ENCODE data around the gene DAB2IP. TPM values are rescaled to one million over a fixed set of nuclear protein-coding genes. Genes with fewer than 3 reads are reported as not detected.

Gene DAB2IP
- total RNA-seq, 2 donors from 2014 or later: 0.06 to 0.18 TPM

DNA sequence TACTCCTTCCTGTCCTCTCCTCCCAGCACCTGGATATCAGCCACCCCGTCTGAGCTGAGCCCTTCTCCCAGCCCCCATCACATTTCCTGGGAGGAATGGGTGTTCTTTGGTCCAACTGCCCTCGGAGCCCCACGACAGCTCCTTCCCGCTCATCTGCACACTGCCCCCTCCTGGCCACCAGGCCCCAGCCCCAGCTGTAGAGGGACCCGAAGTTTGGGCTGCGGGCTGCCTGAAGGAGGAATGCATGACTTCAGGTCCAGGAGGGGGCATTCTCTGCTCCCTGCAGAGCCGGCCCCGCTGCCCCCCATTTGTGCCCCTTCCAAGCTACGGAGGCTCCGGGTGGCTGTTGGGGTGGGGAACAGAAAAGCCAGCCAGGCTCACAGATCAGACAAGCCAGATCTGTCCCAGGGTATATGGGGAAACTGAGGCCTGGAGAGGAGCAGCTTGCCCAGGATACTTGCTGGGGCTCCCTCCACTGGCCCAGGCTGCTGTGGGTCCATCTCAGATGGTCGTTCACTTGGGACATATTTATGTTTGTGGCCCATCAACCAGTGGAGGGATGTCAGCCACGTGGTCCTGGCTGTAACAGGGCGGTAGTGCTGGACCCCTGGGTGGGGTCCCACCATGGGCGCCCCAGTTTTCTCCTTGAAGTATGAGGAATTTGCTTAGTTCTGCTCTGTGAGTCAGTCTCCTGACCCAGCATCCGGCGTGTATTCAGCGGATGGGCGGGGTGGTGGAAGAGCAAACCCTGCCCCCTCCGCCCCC lies 33.1 kb downstream of the DAB2IP start:
- Mint-ChIP-seq H3K27ac (no peak overlapping the region), H3K9me3 (no peaks in the 10 kb centered on the region), H3K36me3 (no peaks in the 10 kb centered on the region)
- ATAC-seq: peak in 1 of 2 donors; percentile 61
- peak in 1 of 2 donors; percentile 51 for DNase-seq (ENCODE audit: low spot score in 2 of 2)

- ATAC-seq (no peak), DNase-seq (ENCODE audit: low spot score in 2 of 2) (no peak)
- no peak overlapping the region for H3K27ac Mint-ChIP-seq
- no peaks in the 10 kb centered on the region for H3K9me3 Mint-ChIP-seq
- H3K36me3 Mint-ChIP-seq: no peaks in the 10 kb centered on the region
Observed at GRCh38 chr9:121685146-121685794, 33.8 kb downstream of the DAB2IP start.

- no peaks in the 10 kb centered on the region for H3K36me3 Mint-ChIP-seq
- DNase-seq (ENCODE audit: low spot score in 2 of 2) (no peak), ATAC-seq (no peak)
- H3K27ac Mint-ChIP-seq: no peak overlapping the region
- no peaks in the 10 kb centered on the region for H3K9me3 Mint-ChIP-seq
Observed at GRCh38 chr9:121685795-121686377, 34.5 kb downstream of the DAB2IP start.

DNA sequence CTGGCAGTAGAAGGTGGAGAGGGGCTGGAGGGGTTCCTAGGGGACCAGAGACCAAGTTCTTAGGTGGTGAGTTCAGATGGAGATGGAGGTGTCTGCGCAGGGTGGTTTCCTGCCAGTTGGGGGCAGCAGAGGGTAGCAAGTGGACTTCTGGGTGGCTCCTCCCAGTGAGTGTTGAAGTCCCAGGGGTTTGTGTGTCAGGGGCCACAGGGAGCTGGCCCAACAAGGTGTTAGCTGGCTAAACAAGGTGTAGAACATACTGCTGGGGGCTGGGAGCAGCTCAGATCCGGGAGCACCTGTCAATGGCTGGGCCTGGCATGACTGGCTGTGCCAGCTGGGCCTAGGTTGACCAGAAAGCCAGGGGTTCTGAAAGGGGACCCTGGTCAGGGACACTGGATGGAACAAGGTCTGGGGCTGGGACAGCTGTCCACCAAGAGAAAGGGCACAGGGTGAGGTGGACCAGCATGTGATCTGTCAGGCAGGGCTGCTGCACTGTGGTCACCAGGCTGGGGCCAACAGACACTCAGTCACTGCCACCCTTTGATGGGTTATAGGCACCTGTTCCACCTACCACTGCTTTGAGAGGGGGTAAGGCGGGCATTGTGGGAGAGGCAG lies 35.6 kb downstream of the DAB2IP start:
- peak in 1 of 2 donors; percentile 82 for DNase-seq (ENCODE audit: low spot score in 2 of 2)
- no peaks in the 10 kb centered on the region for H3K9me3 Mint-ChIP-seq
- peak; percentile 83 to 85 for ATAC-seq
- H3K27ac Mint-ChIP-seq: peak overlapping the region in 1 of 2 donors; percentile 11
- no peaks in the 10 kb centered on the region for H3K36me3 Mint-ChIP-seq

GRCh38 chr9:121688146-121688680 lies 36.8 kb downstream of the DAB2IP start:
- Mint-ChIP-seq H3K27ac (no peak overlapping the region), H3K36me3 (no peaks in the 10 kb centered on the region), H3K9me3 (no peaks in the 10 kb centered on the region)
- ATAC-seq (no peak), DNase-seq (ENCODE audit: low spot score in 2 of 2) (no peak)

GRCh38 chr9:121688681-121689080 lies 37.2 kb downstream of the DAB2IP start:
- no peaks in the 10 kb centered on the region for H3K9me3 Mint-ChIP-seq

GRCh38 chr9:121689461-121690157 lies 38.2 kb downstream of the DAB2IP start:
- DNase-seq (ENCODE audit: low spot score in 2 of 2) (no peak), ATAC-seq (no peak)

More at GRCh38 chr9:121688681-121689080, 37.2 kb downstream of the DAB2IP start:
- DNase-seq (ENCODE audit: low spot score in 2 of 2): no peak
- H3K36me3 Mint-ChIP-seq: no peaks in the 10 kb centered on the region
- no peak for ATAC-seq
- H3K27ac Mint-ChIP-seq: no peak overlapping the region

DNA sequence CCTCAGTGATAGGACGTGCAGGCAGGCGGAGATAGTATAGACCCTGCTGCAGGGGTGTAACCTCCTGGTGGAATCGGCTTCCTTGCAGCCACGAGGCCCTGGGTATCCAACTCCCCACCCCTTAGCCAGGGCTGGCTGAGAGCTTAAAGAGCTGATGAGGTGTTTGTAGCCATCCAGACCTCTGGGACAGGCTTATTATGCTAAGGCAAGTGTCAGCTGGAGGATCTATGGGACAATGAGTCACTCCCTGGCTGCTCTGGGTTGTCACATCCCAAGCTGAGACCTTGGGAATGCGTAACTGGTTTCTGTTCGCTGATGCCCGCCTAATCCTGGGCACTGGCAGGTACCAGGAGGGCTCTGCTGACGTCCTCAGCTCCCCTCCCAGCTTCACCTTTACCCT lies 38.9 kb downstream of the DAB2IP start:
- no peaks in the 10 kb centered on the region for H3K9me3 Mint-ChIP-seq

More at GRCh38 chr9:121689461-121690157, 38.2 kb downstream of the DAB2IP start:
- no peaks in the 10 kb centered on the region for H3K9me3 Mint-ChIP-seq
- H3K27ac Mint-ChIP-seq: no peak overlapping the region
- H3K36me3 Mint-ChIP-seq: no peaks in the 10 kb centered on the region

DNA sequence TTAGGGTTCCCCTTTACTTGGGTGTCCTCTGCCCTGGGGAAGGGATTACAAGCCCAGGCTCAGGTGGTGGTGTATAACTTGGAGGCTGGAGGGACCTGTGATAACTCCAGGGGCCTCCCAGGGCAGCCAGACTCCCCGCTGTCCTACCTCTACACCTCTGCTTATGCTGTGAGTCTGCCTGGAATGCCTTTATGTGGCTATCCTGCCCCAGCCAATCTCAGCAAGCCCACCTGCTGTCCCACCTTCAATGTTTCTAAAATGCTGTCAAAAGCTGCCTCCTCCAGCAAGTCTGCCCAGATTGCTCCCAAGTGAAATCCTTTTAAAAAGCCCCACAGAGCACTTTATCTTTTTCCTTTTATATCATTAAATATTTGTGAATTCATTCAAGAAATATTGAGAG lies 39.3 kb downstream of the DAB2IP start:
- Mint-ChIP-seq H3K27ac (no peak overlapping the region), H3K9me3 (no peaks in the 10 kb centered on the region), H3K36me3 (no peaks in the 10 kb centered on the region)
- ATAC-seq (no peak), DNase-seq (ENCODE audit: low spot score in 2 of 2) (no peak)

More for the DNA sequence above, 38.9 kb downstream of the DAB2IP start:
- Mint-ChIP-seq H3K36me3 (no peaks in the 10 kb centered on the region), H3K27ac (no peak overlapping the region)
- ATAC-seq (no peak), DNase-seq (ENCODE audit: low spot score in 2 of 2) (no peak)

- Mint-ChIP-seq H3K27ac (no peak overlapping the region), H3K9me3 (no peaks in the 10 kb centered on the region), H3K36me3 (no peaks in the 10 kb centered on the region)
- no peak for DNase-seq (ENCODE audit: low spot score in 2 of 2)
- ATAC-seq: no peak
Observed at GRCh38 chr9:121691890-121692289, 40.5 kb downstream of the DAB2IP start.

DNA sequence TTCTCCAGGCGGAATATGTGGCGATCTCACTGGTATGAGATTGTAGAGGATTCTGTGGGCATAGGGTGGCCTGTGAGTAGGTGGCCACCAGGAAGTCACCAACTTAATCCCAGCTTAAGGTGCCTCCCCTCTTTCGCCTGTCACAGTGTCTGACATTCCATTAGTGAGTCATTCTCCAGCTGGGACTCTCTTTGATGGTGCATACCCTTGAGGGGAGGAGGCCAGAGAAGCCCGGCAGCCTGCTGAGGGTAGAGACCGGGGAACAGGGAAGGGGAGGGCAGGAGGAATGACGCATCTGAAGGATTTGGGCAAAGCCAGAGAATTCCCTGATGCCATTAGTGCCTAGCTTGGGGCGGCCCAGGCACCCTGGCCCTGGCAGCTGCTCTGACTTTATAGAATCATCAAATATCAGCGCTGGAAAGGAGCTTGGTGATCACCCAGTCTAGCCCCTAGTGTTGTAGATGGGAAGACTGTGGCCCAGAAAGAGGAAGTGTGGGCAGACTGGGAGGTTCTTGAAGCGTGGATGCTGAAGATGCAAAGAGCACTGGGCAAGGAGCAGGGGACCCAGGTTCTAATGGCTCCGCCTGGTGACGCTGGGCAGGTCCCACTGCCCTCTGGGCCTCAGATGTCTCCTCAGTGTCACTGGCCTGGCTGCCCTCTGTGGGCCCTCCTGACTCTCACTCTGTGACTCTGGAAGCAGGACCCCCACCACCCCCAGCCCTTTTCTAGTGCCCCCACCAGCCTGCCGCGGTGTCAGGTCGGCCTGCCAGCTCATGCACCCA lies 41.4 kb downstream of the DAB2IP start:
- H3K36me3 Mint-ChIP-seq: no peaks in the 10 kb centered on the region
- ATAC-seq (no peak), DNase-seq (ENCODE audit: low spot score in 2 of 2) (no peak)
- no peaks in the 10 kb centered on the region for H3K9me3 Mint-ChIP-seq
- H3K27ac Mint-ChIP-seq: no peak overlapping the region

DNA sequence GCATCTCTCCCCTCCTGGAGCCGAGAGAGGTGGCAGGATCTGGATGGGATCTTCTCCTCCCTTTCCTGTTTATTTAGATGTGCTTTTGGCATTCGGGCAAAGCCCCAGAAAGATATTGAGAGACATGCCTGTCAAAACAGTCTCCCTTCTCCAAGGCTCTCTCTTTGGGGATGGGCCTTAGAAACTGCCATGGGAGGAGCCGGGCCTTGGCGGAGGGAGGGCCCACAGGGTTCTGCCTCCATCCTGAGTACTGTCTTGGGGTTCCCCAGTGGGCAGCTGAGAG lies 41.9 kb downstream of the DAB2IP start:
- Mint-ChIP-seq H3K36me3 (no peaks in the 10 kb centered on the region), H3K9me3 (no peaks in the 10 kb centered on the region), H3K27ac (no peak overlapping the region)
- ATAC-seq: no peak
- DNase-seq (ENCODE audit: low spot score in 2 of 2): no peak

DNA sequence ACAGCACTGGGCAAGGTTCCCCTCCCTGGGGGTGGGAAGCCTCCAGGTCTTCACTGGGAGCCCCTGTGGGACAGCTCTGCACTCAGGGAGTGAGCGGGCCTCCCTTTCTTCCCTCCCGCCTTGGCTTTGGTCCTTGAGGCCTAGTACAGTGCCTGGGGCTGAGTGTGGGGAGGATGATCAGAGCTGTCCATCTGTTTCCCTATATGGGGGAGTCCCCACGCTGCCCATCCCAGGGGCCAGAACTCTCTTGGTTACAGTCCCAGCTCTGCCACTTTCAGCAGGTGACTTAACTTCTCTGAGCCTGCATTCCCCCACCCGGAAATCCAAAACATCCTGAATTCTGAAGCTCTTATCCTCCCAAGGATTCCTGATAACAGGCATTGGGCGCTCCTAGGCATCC lies 42.6 kb downstream of the DAB2IP start:
- Mint-ChIP-seq H3K9me3 (no peaks in the 10 kb centered on the region), H3K27ac (no peak overlapping the region), H3K36me3 (no peaks in the 10 kb centered on the region)
- no peak for ATAC-seq
- no peak for DNase-seq (ENCODE audit: low spot score in 2 of 2)

GRCh38 chr9:121694600-121694999 lies 43.2 kb downstream of the DAB2IP start:
- no peak for DNase-seq (ENCODE audit: low spot score in 2 of 2)

DNA sequence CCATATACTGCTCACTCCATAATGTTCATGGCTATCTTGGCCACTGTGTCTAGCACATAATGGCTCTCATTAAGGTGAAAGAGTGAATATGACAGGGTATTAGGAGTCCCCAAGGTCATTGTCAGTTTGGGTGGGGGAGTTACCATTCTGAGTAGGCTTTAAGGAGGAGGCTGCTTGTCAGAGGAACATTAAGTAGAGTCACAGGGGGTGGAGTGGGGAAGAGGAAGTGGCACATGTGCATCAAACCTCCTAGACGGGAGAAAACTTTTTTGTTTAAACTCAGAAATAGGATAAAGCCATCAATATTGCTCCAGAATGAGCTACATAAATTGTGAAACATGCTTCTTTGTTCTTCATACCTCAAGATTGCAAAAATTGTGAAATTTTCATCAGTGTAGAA lies 45.5 kb downstream of the DAB2IP start:
- ATAC-seq (no peak), DNase-seq (ENCODE audit: low spot score in 2 of 2) (no peak)
- Mint-ChIP-seq H3K36me3 (no peaks in the 10 kb centered on the region), H3K27ac (no peak overlapping the region), H3K9me3 (no peaks in the 10 kb centered on the region)

More at GRCh38 chr9:121694600-121694999, 43.2 kb downstream of the DAB2IP start:
- no peak overlapping the region for H3K27ac Mint-ChIP-seq
- no peak for ATAC-seq
- H3K36me3 Mint-ChIP-seq: no peaks in the 10 kb centered on the region
- H3K9me3 Mint-ChIP-seq: no peaks in the 10 kb centered on the region
